Neural progenitor cell (in vitro differentiated cells): ENCODE results near the gene TMEM217.

Experiments
- EZH2 ChIP-seq: fragments of 200-600 bp; sonication (generic); IDR thresholded peaks from 2 replicates; pipeline ENCODE4 v1.6.1; 2017; ENCODE audit warnings: antibody characterized with exemption, mild to moderate bottlenecking, moderate library complexity
- TF ChIP-seq, protein P1 (sequence below): fragments of 200-600 bp; sonication (generic); IDR thresholded peaks from 2 replicates; pipeline ENCODE4 v1.5.1; 2017; ENCODE audit warnings: antibody characterized with exemption, mild to moderate bottlenecking

DNA sequence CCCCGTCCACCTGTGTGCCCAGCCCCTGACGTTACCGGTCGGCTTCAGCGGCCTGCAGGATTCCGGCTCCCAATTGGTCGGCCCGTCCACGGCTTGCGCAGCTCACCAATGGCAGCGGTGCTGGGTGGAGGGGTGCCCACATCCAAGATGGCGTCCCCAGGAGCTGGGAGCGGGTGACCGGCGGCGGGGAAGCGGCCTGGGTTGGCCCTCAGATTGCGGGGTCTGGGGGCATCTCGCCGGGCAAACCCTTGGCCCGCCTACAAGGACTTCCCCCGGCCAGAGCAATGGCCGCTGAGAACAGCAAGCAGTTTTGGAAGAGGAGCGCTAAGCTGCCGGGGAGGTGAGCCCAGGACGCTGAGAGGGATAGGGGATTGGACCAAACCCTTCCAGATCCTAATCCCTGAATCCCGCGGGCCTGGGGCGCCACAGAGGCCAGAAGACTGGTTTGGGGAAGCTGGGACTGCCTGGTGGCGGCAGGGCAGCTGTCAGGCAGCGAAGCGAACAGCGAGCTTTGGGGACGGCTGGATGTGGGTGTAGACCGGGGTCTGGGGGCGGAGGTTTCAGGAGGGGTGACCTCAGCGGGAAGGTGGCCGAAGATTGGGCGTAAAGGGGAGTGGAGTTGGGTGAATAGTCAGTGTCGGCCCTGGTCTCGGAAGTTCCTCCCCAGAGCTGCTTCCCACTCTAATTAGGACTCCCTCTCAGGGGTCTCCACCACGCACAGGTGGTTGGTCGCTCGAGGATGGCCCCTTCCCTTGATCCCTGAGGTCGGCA is at the start of gene TMEM217, which contains the start of gene TBC1D22B:
- TF ChIP-seq, protein P1, sequence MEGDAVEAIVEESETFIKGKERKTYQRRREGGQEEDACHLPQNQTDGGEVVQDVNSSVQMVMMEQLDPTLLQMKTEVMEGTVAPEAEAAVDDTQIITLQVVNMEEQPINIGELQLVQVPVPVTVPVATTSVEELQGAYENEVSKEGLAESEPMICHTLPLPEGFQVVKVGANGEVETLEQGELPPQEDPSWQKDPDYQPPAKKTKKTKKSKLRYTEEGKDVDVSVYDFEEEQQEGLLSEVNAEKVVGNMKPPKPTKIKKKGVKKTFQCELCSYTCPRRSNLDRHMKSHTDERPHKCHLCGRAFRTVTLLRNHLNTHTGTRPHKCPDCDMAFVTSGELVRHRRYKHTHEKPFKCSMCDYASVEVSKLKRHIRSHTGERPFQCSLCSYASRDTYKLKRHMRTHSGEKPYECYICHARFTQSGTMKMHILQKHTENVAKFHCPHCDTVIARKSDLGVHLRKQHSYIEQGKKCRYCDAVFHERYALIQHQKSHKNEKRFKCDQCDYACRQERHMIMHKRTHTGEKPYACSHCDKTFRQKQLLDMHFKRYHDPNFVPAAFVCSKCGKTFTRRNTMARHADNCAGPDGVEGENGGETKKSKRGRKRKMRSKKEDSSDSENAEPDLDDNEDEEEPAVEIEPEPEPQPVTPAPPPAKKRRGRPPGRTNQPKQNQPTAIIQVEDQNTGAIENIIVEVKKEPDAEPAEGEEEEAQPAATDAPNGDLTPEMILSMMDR = no peak
- no peak for TF ChIP-seq EZH2
